ENCODE data around the gene PDZD2.

DNA sequence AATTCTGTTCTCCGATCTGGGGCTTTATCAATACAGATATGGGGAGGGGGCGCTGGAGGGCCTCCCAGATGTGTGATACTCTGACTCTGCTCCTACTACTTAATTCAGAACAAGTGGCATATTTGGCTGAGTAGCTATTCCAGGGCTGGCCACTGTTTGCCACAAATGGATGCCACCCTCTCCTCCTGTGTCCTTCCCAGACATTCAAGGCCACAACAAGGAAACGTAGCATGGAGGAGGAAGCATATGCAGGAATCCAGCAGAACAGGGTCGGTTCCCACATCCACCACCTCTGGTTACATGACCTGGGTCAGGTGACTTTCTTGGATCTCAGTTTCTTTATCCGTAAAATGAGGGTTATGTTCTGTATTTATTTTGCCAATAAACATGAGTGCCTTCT lies 404.2 kb downstream of the PDZD2 start:
- TF ChIP-seq, protein P1, sequence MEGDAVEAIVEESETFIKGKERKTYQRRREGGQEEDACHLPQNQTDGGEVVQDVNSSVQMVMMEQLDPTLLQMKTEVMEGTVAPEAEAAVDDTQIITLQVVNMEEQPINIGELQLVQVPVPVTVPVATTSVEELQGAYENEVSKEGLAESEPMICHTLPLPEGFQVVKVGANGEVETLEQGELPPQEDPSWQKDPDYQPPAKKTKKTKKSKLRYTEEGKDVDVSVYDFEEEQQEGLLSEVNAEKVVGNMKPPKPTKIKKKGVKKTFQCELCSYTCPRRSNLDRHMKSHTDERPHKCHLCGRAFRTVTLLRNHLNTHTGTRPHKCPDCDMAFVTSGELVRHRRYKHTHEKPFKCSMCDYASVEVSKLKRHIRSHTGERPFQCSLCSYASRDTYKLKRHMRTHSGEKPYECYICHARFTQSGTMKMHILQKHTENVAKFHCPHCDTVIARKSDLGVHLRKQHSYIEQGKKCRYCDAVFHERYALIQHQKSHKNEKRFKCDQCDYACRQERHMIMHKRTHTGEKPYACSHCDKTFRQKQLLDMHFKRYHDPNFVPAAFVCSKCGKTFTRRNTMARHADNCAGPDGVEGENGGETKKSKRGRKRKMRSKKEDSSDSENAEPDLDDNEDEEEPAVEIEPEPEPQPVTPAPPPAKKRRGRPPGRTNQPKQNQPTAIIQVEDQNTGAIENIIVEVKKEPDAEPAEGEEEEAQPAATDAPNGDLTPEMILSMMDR (IDR thresholded peaks at IDR 0.05; ENCODE audit: borderline replicate concordance, extremely low read depth, low read length, poor library complexity, severe bottlenecking): no peak
- TF ChIP-seq EZH2 (IDR thresholded peaks at IDR 0.05; ENCODE audit: borderline replicate concordance, low read depth, low read length, severe bottlenecking): no peak
